GM23248 (cell line): ENCODE measurements around the gene STARD10.

Experiments
- EZH2 ChIP-seq: fragments of 200-600 bp; sonication (generic); IDR thresholded peaks from 2 replicates; pipeline ENCODE4 v1.6.1; 2018; ENCODE audit warnings: antibody characterized with exemption, mild to moderate bottlenecking; ENCODE audit not compliant: insufficient read depth, poor library complexity, severe bottlenecking
- EZH2phosphoT487 ChIP-seq: fragments of 200-600 bp; sonication (generic); IDR thresholded peaks from 2 replicates; pipeline ENCODE4 v1.6.1; 2018; ENCODE audit warnings: antibody characterized with exemption, moderate library complexity, mild to moderate bottlenecking, low read depth; ENCODE audit not compliant: insufficient read depth

- TF ChIP-seq EZH2phosphoT487 (no peak), EZH2 (no peak)
Observed at GRCh38 chr11:72711141-72711540, 82.7 kb downstream of the STARD10 start.
